ENCODE data around the gene MC4R.

DNA sequence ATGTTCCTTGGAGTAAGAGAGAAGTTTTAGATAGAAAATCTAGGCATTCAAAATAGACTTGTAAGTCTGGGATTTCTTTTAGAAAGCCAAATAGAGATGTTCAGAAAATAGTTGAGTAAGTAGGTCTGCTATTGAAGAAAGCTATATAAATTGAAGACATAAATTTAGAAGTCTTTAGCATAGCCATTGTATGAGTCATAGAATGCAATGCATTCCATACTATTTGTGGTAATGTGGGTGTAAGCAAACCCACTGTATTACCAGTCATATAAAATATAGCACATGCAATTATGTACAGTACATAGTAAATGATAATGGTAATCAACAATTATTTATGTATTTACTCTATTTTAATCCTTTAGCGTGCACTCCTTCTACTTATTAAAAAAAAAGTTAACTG is 14.1 kb downstream of the MC4R start:
- TF ChIP-seq SPI1 (IDR thresholded peaks at IDR 0.05; ENCODE audit: low read depth, low read length) (no peak), POLR2A (IDR thresholded peaks at IDR 0.05; ENCODE audit: low read depth, low read length) (no peak), POLR2AphosphoS5 (IDR thresholded peaks at IDR 0.05; ENCODE audit: low read depth, low read length) (no peak), TAF1 (IDR thresholded peaks at IDR 0.05; ENCODE audit: low read depth, low read length) (no peak)
